Measurements from ENCODE around the gene AUTS2. TPM values are rescaled to one million over a fixed set of nuclear protein-coding genes. Genes with fewer than 3 reads are reported as not detected.

The AUTS2 gene
- total and polyA plus RNA-seq, 2 of the 8 experiments (the other 6 are each of a cell fraction or from before 2014, with no cell fraction given), result 25.9 to 101 TPM

DNA sequence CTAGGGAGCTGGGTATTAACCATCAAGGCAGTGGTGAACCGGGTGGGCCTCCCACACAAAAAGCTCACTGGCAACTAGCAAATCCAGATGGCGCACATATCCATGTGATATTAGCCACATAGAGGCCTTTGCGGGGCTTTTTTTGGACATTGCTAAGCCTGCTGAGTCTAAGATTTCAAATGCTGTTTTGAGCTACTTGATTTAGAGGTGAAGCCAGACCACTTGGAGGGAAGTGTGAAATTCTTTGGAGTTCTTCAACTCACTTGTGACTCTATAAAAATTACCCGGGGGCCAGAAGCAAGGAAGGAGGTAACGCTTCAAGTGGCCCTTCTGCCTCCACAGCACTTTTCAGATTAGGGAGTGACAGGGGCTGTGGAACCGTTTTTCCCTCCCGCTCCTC is 913.9 kb downstream of the AUTS2 start (continued):
- TF ChIP-seq, protein P1, sequence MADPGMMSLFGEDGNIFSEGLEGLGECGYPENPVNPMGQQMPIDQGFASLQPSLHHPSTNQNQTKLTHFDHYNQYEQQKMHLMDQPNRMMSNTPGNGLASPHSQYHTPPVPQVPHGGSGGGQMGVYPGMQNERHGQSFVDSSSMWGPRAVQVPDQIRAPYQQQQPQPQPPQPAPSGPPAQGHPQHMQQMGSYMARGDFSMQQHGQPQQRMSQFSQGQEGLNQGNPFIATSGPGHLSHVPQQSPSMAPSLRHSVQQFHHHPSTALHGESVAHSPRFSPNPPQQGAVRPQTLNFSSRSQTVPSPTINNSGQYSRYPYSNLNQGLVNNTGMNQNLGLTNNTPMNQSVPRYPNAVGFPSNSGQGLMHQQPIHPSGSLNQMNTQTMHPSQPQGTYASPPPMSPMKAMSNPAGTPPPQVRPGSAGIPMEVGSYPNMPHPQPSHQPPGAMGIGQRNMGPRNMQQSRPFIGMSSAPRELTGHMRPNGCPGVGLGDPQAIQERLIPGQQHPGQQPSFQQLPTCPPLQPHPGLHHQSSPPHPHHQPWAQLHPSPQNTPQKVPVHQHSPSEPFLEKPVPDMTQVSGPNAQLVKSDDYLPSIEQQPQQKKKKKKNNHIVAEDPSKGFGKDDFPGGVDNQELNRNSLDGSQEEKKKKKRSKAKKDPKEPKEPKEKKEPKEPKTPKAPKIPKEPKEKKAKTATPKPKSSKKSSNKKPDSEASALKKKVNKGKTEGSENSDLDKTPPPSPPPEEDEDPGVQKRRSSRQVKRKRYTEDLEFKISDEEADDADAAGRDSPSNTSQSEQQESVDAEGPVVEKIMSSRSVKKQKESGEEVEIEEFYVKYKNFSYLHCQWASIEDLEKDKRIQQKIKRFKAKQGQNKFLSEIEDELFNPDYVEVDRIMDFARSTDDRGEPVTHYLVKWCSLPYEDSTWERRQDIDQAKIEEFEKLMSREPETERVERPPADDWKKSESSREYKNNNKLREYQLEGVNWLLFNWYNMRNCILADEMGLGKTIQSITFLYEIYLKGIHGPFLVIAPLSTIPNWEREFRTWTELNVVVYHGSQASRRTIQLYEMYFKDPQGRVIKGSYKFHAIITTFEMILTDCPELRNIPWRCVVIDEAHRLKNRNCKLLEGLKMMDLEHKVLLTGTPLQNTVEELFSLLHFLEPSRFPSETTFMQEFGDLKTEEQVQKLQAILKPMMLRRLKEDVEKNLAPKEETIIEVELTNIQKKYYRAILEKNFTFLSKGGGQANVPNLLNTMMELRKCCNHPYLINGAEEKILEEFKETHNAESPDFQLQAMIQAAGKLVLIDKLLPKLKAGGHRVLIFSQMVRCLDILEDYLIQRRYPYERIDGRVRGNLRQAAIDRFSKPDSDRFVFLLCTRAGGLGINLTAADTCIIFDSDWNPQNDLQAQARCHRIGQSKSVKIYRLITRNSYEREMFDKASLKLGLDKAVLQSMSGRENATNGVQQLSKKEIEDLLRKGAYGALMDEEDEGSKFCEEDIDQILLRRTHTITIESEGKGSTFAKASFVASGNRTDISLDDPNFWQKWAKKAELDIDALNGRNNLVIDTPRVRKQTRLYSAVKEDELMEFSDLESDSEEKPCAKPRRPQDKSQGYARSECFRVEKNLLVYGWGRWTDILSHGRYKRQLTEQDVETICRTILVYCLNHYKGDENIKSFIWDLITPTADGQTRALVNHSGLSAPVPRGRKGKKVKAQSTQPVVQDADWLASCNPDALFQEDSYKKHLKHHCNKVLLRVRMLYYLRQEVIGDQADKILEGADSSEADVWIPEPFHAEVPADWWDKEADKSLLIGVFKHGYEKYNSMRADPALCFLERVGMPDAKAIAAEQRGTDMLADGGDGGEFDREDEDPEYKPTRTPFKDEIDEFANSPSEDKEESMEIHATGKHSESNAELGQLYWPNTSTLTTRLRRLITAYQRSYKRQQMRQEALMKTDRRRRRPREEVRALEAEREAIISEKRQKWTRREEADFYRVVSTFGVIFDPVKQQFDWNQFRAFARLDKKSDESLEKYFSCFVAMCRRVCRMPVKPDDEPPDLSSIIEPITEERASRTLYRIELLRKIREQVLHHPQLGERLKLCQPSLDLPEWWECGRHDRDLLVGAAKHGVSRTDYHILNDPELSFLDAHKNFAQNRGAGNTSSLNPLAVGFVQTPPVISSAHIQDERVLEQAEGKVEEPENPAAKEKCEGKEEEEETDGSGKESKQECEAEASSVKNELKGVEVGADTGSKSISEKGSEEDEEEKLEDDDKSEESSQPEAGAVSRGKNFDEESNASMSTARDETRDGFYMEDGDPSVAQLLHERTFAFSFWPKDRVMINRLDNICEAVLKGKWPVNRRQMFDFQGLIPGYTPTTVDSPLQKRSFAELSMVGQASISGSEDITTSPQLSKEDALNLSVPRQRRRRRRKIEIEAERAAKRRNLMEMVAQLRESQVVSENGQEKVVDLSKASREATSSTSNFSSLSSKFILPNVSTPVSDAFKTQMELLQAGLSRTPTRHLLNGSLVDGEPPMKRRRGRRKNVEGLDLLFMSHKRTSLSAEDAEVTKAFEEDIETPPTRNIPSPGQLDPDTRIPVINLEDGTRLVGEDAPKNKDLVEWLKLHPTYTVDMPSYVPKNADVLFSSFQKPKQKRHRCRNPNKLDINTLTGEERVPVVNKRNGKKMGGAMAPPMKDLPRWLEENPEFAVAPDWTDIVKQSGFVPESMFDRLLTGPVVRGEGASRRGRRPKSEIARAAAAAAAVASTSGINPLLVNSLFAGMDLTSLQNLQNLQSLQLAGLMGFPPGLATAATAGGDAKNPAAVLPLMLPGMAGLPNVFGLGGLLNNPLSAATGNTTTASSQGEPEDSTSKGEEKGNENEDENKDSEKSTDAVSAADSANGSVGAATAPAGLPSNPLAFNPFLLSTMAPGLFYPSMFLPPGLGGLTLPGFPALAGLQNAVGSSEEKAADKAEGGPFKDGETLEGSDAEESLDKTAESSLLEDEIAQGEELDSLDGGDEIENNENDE (IDR thresholded peaks at IDR 0.05; ENCODE audit: insufficient replicate concordance, low read length), result no peak
- no peak for TF ChIP-seq CHD2 (IDR thresholded peaks at IDR 0.05; ENCODE audit: low read length)
- no peak for TF ChIP-seq RFX5 (IDR thresholded peaks at IDR 0.05; ENCODE audit: borderline replicate concordance, low read depth, low read length)
- no peak for TF ChIP-seq ATF2 (IDR thresholded peaks at IDR 0.05; ENCODE audit: low read length)
- TF ChIP-seq SAP30 (IDR thresholded peaks at IDR 0.05; ENCODE audit: insufficient read depth, insufficient replicate concordance, low read length), result no peak
- TF ChIP-seq JUN (IDR thresholded peaks at IDR 0.05; ENCODE audit: low read depth, low read length), result no peak
- TF ChIP-seq GTF2F1 (IDR thresholded peaks at IDR 0.05; ENCODE audit: borderline replicate concordance, low read depth, low read length), result no peak
- TF ChIP-seq SUZ12 (IDR thresholded peaks at IDR 0.05; ENCODE audit: low read length), result no peak
- TF ChIP-seq MAX (IDR thresholded peaks at IDR 0.05), result no peak
- TF ChIP-seq CHD1 (IDR thresholded peaks at IDR 0.05; ENCODE audit: low read depth, low read length), result no peak
